GM12875 (cell line): ENCODE results near the gene SMARCA4.

Experiments
- H3K4me3 ChIP-seq: one replicate; pipeline ENCODE4 v1.5.1; 2011; ENCODE audit warnings: low read depth, low read length, control low read depth
- CTCF ChIP-seq: IDR thresholded peaks from 2 replicates; pipeline ENCODE4 v1.5.1; 2011; ENCODE audit warnings: low read depth, mild to moderate bottlenecking, control low read depth, inconsistent platforms, low read length, moderate library complexity, borderline replicate concordance; ENCODE audit not compliant: insufficient read depth

Gene SMARCA4

GRCh38 chr19:10918359-10918758 is 42.5 kb upstream of the SMARCA4 start:
- no peak for TF ChIP-seq CTCF
- no peak overlapping the region for H3K4me3 ChIP-seq

- no peak for TF ChIP-seq CTCF
These were observed 41.2 kb upstream of the SMARCA4 start for GRCh38 chr19:10919352-10920287.

GRCh38 chr19:10920288-10920655 is 40.6 kb upstream of the SMARCA4 start:
- TF ChIP-seq CTCF, result no peak
- no peak overlapping the region for H3K4me3 ChIP-seq

More at GRCh38 chr19:10919352-10920287, 41.2 kb upstream of the SMARCA4 start:
- no peak overlapping the region for H3K4me3 ChIP-seq

- TF ChIP-seq CTCF, result no peak
- no peak overlapping the region for H3K4me3 ChIP-seq
These were observed 40.0 kb upstream of the SMARCA4 start for GRCh38 chr19:10920781-10921180.

GRCh38 chr19:10921199-10921909 is 39.5 kb upstream of the SMARCA4 start:
- no peak for TF ChIP-seq CTCF
- H3K4me3 ChIP-seq, result no peak overlapping the region

GRCh38 chr19:10921910-10922637 is 38.8 kb upstream of the SMARCA4 start:
- no peak for TF ChIP-seq CTCF

More at GRCh38 chr19:10921910-10922637, 38.8 kb upstream of the SMARCA4 start:
- no peak overlapping the region for H3K4me3 ChIP-seq
